Keratinocyte (primary cell): ENCODE data around the gene OGA. TPM values are rescaled to one million over a fixed set of nuclear protein-coding genes. Genes with fewer than 3 reads are reported as not detected.

Source experiments
- DNase-seq: peaks from one replicate; pipeline ENCODE4 v3.0.0-alpha.2; 2011; ENCODE audit warnings: low read depth, missing footprints, low spot score
- FAIRE-seq: peaks from 2 replicates; lab custom pipeline; 2011; peaks lifted over from hg19 to GRCh38; lab: Jason Lieb, UNC
- H2AFZ ChIP-seq: 2 replicates; pipeline ENCODE4 v1.6.0; 2012; ENCODE audit warnings: low read length, control low read depth, inconsistent platforms; ENCODE audit not compliant: control insufficient read depth
- H3K27ac ChIP-seq: 2 replicates; pipeline ENCODE4 v1.5.1; 2011; ENCODE audit warnings: low read length; ENCODE audit not compliant: control insufficient read depth, insufficient read depth
- H3K27me3 ChIP-seq: 3 replicates; pipeline ENCODE4 v1.6.0; 2011; ENCODE audit warnings: low read length; ENCODE audit not compliant: control insufficient read depth, insufficient read depth; ENCODE audit errors: extremely low read depth
- H3K36me3 ChIP-seq, 2 experiments: 2 replicates in 1 of 2; 3 replicates in 1 of 2; pipeline ENCODE4 v1.5.1; 2011; ENCODE audit warnings: low read length in 2 of 2, mild to moderate bottlenecking in 1 of 2; ENCODE audit not compliant: control insufficient read depth in 2 of 2, insufficient read depth in 2 of 2; ENCODE audit errors: extremely low read depth in 1 of 2
- H3K4me1 ChIP-seq: 3 replicates; pipeline ENCODE4 v1.5.1; 2011; ENCODE audit warnings: low read length; ENCODE audit not compliant: control insufficient read depth, insufficient read depth; ENCODE audit errors: extremely low read depth
- H3K4me2 ChIP-seq: 3 replicates; pipeline ENCODE4 v1.6.0; 2011; ENCODE audit warnings: low read depth, low read length; ENCODE audit not compliant: control insufficient read depth, insufficient read depth; ENCODE audit errors: extremely low read depth
- H3K4me3 ChIP-seq, 3 experiments: fragments of 200-600 bp in 1 of 3; sonication (generic) in 1 of 3; 2 replicates in 2 of 3; 3 replicates in 1 of 3; pipeline ENCODE4 v1.5.1; 2011 to 2016; ENCODE audit warnings: low read length in 3 of 3, mild to moderate bottlenecking in 3 of 3, control low read depth in 2 of 3, inconsistent platforms in 1 of 3, low read depth in 1 of 3, mixed read lengths in 1 of 3, mixed run types in 1 of 3, moderate library complexity in 1 of 3; ENCODE audit not compliant: control insufficient read depth in 2 of 3, insufficient read depth in 2 of 3; ENCODE audit errors: extremely low read depth in 1 of 3
- H3K79me2 ChIP-seq: 2 replicates; pipeline ENCODE4 v1.6.0; 2012; ENCODE audit warnings: low read length; ENCODE audit not compliant: control insufficient read depth, insufficient read depth
- H3K9ac ChIP-seq: 3 replicates; pipeline ENCODE4 v1.6.0; 2011; ENCODE audit warnings: low read length; ENCODE audit not compliant: control insufficient read depth, insufficient read depth; ENCODE audit errors: extremely low read depth
- H3K9me1 ChIP-seq: 3 replicates; pipeline ENCODE4 v1.6.0; 2011; ENCODE audit warnings: low read length; ENCODE audit not compliant: control insufficient read depth, insufficient read depth; ENCODE audit errors: extremely low read depth
- H3K9me3 ChIP-seq: 2 replicates; pipeline ENCODE4 v1.5.1; 2012; ENCODE audit warnings: low read depth, low read length; ENCODE audit not compliant: control insufficient read depth
- H4K20me1 ChIP-seq: 3 replicates; pipeline ENCODE4 v1.6.0; 2011; ENCODE audit warnings: low read length; ENCODE audit not compliant: control insufficient read depth, insufficient read depth; ENCODE audit errors: extremely low read depth
- EZH2 ChIP-seq: IDR thresholded peaks from one replicate; pipeline ENCODE4 v1.6.1; 2012; ENCODE audit warnings: inconsistent platforms, mild to moderate bottlenecking, low read length, moderate library complexity
- dilution Hi-C: fragments of 300-500 bp; cut with MboI; formaldehyde crosslinking; loops from one replicate; pipeline ENCODE4 v1.7.0; 2020; ENCODE audit warnings: low sequenced_read_pairs; ENCODE audit not compliant: extremely low pct_ligation_motif_present
- polyA plus RNA-seq, 5 experiments: library from polyadenylated mRNA; depleted of rRNA in 3 of 5; stranded (reverse) in 3 of 5; stranded (forward) in 1 of 5; unstranded in 1 of 5; fragments of >200 nt; gene quantifications; 1 replicate in 1 of 5; 2 replicates in 3 of 5; 3 replicates in 1 of 5; pipeline versions ENCODE4 v1.2.1 to v1.2.3, GENCODE V29; 2011 to 2012; ENCODE audit warnings: missing spikeins in 2 of 5, low read depth in 1 of 5, low replicate concordance in 1 of 5
- TF ChIP-seq, protein P1 (sequence below), 3 experiments: IDR thresholded peaks in 1 of 3; conservative IDR thresholded peaks in 1 of 3; optimal IDR thresholded peaks in 1 of 3; 2 replicates in 2 of 3; 3 replicates in 1 of 3; pipeline versions ENCODE3 to v1.5.1; 2011; ENCODE audit warnings: low read length in 3 of 3, mild to moderate bottlenecking in 3 of 3, moderate library complexity in 2 of 3, control low read depth in 1 of 3, inconsistent platforms in 1 of 3; ENCODE audit not compliant: insufficient read depth in 2 of 3; ENCODE audit errors: extremely low read depth in 1 of 3

Gene OGA
- polyA plus RNA-seq, 1 donor (not counting 4 experiments of a cell fraction or from before 2014, with no cell fraction given) = 104 TPM

DNA sequence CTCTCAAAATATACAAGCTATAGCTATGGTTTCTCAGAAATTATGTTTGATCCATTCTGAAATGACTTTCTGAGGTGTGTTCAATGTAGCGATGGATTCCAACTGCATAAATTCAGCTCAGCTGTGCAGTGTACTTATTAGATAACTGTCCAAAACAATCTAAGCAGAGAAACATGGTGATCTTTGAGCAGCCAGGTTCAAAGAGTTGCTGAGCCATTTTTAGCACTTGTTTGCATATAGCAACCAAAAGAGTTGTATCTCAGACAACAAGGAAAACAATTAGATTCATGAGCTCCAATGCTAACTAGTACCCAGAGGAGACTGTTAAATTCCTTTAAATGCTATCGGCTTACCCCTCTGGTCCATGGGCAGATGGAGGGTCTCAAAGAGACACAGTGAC is 41.3 kb upstream of the OGA start:
- Histone ChIP-seq H3K4me1 (no peaks in the 10 kb centered on the region), H3K4me3 (no peak overlapping the region), H3K79me2 (no peaks in the 10 kb centered on the region), H3K27ac (no peak overlapping the region), H3K9ac (no peak overlapping the region), H3K9me3 (no peaks in the 10 kb centered on the region), H3K27me3 (no peaks in the 10 kb centered on the region), H3K36me3 (peaks cover 0 to 1% of the 10 kb centered on the region in 2 experiments), H3K4me2 (no peak overlapping the region), H4K20me1 (no peaks in the 10 kb centered on the region), H3K9me1 (peaks cover 6% of the 10 kb centered on the region), H2AFZ (no peak overlapping the region)
- TF ChIP-seq EZH2 = no peak
- TF ChIP-seq, protein P1, sequence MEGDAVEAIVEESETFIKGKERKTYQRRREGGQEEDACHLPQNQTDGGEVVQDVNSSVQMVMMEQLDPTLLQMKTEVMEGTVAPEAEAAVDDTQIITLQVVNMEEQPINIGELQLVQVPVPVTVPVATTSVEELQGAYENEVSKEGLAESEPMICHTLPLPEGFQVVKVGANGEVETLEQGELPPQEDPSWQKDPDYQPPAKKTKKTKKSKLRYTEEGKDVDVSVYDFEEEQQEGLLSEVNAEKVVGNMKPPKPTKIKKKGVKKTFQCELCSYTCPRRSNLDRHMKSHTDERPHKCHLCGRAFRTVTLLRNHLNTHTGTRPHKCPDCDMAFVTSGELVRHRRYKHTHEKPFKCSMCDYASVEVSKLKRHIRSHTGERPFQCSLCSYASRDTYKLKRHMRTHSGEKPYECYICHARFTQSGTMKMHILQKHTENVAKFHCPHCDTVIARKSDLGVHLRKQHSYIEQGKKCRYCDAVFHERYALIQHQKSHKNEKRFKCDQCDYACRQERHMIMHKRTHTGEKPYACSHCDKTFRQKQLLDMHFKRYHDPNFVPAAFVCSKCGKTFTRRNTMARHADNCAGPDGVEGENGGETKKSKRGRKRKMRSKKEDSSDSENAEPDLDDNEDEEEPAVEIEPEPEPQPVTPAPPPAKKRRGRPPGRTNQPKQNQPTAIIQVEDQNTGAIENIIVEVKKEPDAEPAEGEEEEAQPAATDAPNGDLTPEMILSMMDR (optimal IDR thresholded peaks at IDR 0.05 in 1 of 3, IDR thresholded peaks at IDR 0.05 in 1 of 3, conservative IDR thresholded peaks at IDR 0.05 in 1 of 3; ENCODE audit: extremely low read depth in 1 of 3, insufficient read depth in 2 of 3, low read length in 3 of 3) = no peak
- DNase-seq (no peak), FAIRE-seq (no peak)
- dilution Hi-C loops = no loop called here

DNA sequence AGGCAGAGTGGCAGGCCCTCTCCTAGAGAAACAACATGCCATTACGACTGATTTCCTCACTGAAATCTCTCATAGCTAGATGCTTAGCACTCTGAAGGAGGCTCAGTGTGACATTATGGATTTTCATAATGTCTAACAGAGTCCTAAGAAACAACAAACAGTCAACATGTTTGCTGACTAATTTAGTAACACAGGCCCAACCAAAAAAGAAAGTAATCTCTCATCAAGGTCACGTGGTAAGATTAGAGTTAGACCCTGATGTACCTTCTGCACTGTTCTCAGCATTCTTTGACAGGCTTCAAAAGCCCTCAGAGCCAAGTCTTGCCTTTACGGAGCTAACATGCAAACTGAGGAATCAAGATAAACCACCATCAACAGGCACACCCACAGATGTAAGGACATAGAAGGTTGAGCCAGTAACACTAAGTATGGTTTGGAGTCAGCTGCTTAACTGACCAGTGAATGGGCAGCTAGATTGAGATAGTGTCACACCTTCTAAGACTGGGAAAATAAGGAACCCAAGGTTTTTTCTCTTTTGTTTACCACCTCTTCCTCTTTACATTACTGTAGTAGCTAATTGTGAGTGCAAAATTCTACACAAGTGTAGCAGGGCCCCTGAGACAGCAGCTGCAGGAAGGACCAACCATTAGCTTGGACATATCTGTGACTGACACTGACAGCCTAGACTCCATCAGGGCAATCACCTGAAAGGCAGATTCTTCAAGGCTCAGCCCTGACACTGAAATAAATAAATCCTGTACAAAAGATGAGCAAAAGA is 40.7 kb upstream of the OGA start:
- no peaks in the 10 kb centered on the region for H3K27me3 ChIP-seq
- H4K20me1 ChIP-seq = no peaks in the 10 kb centered on the region
- H3K36me3 ChIP-seq = peaks cover 0 to 1% of the 10 kb centered on the region in 2 experiments
- H3K27ac ChIP-seq = no peak overlapping the region
- H3K4me1 ChIP-seq = no peaks in the 10 kb centered on the region
- H3K9ac ChIP-seq = no peak overlapping the region
- no peak overlapping the region for H3K4me2 ChIP-seq
- H3K9me3 ChIP-seq = no peaks in the 10 kb centered on the region
- TF ChIP-seq, protein P1 (optimal IDR thresholded peaks at IDR 0.05 in 1 of 3, IDR thresholded peaks at IDR 0.05 in 1 of 3, conservative IDR thresholded peaks at IDR 0.05 in 1 of 3; ENCODE audit: extremely low read depth in 1 of 3, insufficient read depth in 2 of 3, low read length in 3 of 3) = no peak
- TF ChIP-seq EZH2 = no peak
- peaks cover 6% of the 10 kb centered on the region for H3K9me1 ChIP-seq
- DNase-seq = no peak
- dilution Hi-C loops = no loop called here
- H2AFZ ChIP-seq = no peak overlapping the region
- FAIRE-seq = no peak
- no peaks in the 10 kb centered on the region for H3K79me2 ChIP-seq
- H3K4me3 ChIP-seq = no peak overlapping the region
